ENCODE data around the gene SPCS1.

DNA sequence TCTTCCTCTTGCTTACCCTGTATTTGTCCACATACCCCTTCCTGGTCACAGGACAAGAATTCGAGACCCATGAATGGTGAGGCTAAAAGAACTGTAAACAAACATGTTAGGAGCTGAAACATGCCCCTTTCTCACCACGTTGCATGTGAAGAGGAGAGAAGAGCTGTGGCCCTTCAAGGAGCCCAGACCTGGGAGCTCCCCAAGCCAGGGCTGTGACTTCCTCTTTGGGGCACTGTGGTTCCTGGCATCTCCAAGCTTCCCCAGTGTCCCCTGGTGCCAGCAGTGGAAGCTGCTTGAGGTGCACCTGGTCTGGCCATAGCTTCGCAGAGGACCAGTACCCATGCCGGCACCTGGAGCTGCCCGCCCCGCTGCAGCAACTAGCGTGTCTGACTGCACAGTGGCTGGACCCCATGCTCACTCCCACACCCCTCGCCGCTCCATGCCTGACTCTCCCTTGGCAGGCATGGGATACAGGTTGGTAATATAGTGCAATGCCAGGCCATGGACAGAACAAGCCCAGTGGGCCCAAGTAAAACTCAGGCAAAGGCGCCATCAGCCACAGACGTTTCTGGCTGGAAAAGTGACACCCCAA, 9.9 kb downstream of the SPCS1 start:
- TF ChIP-seq CTCF (IDR thresholded peaks at IDR 0.05) (no peak), POLR2A (IDR thresholded peaks at IDR 0.05) (no peak)
